Fibroblast of the aortic adventitia (primary cell): ENCODE data around the gene EMD. TPM values are rescaled to one million over a fixed set of nuclear protein-coding genes. Genes with fewer than 3 reads are reported as not detected.
"Not testable (repeated sequence)": the region's sequence is repeated elsewhere in the genome, so short reads cannot be mapped to it uniquely, and the experiment has no call there.

Experiments used
- DNase-seq: peaks from one replicate; pipeline ENCODE4 v3.0.0-alpha.2; 2010; ENCODE audit warnings: low read depth
- H3K4me3 ChIP-seq: 2 replicates; pipeline ENCODE4 v1.5.1; 2011; ENCODE audit warnings: low read depth, mild to moderate bottlenecking, control low read depth, low read length, moderate library complexity
- CTCF ChIP-seq: IDR thresholded peaks from 2 replicates; pipeline ENCODE4 v1.5.1; 2011; ENCODE audit warnings: mild to moderate bottlenecking, low read length, control low read depth, inconsistent platforms; ENCODE audit not compliant: insufficient read depth
- total RNA-seq: library from RNA; depleted of rRNA; stranded (reverse); fragments of >200 nt; gene quantifications from 2 replicates; pipeline ENCODE4 v1.2.3, GENCODE V29; 2012; ENCODE audit warnings: low replicate concordance

The EMD gene
- total RNA-seq, 1 donor: 29.9 TPM

GRCh38 chrX:154383359-154384283 is 4.5 kb downstream of the EMD start:
- no peak for DNase-seq
- no peak for TF ChIP-seq CTCF
- no peak overlapping the region for H3K4me3 ChIP-seq

GRCh38 chrX:154384284-154384892 is 5.3 kb downstream of the EMD start:
- TF ChIP-seq CTCF: peak; percentile 36
- H3K4me3 ChIP-seq: no peak overlapping the region
- DNase-seq: no peak

GRCh38 chrX:154388094-154388493 is 9.0 kb downstream of the EMD start:
- DNase-seq: not testable (repeated sequence)

GRCh38 chrX:154388649-154389048 is 9.6 kb downstream of the EMD start:
- DNase-seq, H3K4me3 ChIP-seq: not testable (repeated sequence)

More at GRCh38 chrX:154388094-154388493, 9.0 kb downstream of the EMD start:
- H3K4me3 ChIP-seq: not testable (repeated sequence)

- not testable (repeated sequence) for DNase-seq
- peak overlapping the region; percentile 57 for H3K4me3 ChIP-seq
Observed at GRCh38 chrX:154389812-154390747, 11.0 kb downstream of the EMD start.

GRCh38 chrX:154396363-154396762 is 17.3 kb downstream of the EMD start:
- DNase-seq, H3K4me3 ChIP-seq: not testable (repeated sequence)

GRCh38 chrX:154396973-154397887 is 18.1 kb downstream of the EMD start:
- no peak for TF ChIP-seq CTCF
- DNase-seq: peak; percentile 55
- H3K4me3 ChIP-seq: peak overlapping the region; percentile 66

- TF ChIP-seq CTCF: no peak
- peak; percentile 98 for DNase-seq
Observed at GRCh38 chrX:154397888-154398667, 19.0 kb downstream of the EMD start, which contains the start of gene RPL10. Gene RPL10 (plus strand): TSS chrX:154398377. CDS start chrX:154398520, 143 bp downstream.

More at GRCh38 chrX:154397888-154398667, 19.0 kb downstream of the EMD start, which contains the start of gene RPL10:
- peak within 1 kb of the TSS; percentile 71 for H3K4me3 ChIP-seq
